HG02973 (cell line): Measurements from ENCODE around the gene RANGAP1.

Experiments
- ATAC-seq: cut with Tn5 transposase; IDR thresholded peaks from one replicate; pipeline ENCODE4 v1.9.1; 2021; ENCODE audit warnings: moderate library complexity; ENCODE audit not compliant: unreplicated experiment

Gene RANGAP1

GRCh38 chr22:41204066-41204465, 81.9 kb downstream of the RANGAP1 start:
- ATAC-seq = no peak

GRCh38 chr22:41203118-41203517, 82.9 kb downstream of the RANGAP1 start:
- ATAC-seq = no peak

GRCh38 chr22:41201141-41201540, 84.8 kb downstream of the RANGAP1 start:
- ATAC-seq = no peak

GRCh38 chr22:41198027-41198580, 87.9 kb downstream of the RANGAP1 start:
- ATAC-seq = no peak

GRCh38 chr22:41197038-41197972, 88.7 kb downstream of the RANGAP1 start:
- ATAC-seq = peak; percentile 81
